Omental fat pad (tissue), 4 donors: ENCODE measurements around the gene HBB. TPM values are rescaled to one million over a fixed set of nuclear protein-coding genes. Genes with fewer than 3 reads are reported as not detected.

Source experiments
- ATAC-seq: fragments of 150-250 bp; one replicate; pipeline ENCODE4 v1.9.1; 2016; ENCODE audit warnings: mild to moderate bottlenecking, moderate library complexity; ENCODE audit not compliant: low FRiP score
- DNase-seq: peaks from one replicate; pipeline ENCODE4 v3.0.0-alpha.2; 2019; ENCODE audit warnings: low spot score
- CTCF ChIP-seq, 3 donors: fragments of 450-650 bp; IDR thresholded peaks; one replicate each; pipeline ENCODE4 v1.5.1; 2016 to 2017; ENCODE audit warnings: antibody characterized with exemption in 3 of 3, mild to moderate bottlenecking in 3 of 3, moderate library complexity in 2 of 3
- total RNA-seq, 4 donors: library from RNA; depleted of rRNA; stranded (reverse); fragments of >200 nt; gene quantifications; one replicate each; pipeline ENCODE4 v1.1.0, GENCODE V29; 2016

The HBB gene
- total RNA-seq, 4 donors from 2014 or later: 160 to 1,928 (median 219) TPM

- no peak for ATAC-seq
- TF ChIP-seq CTCF (IDR thresholded peaks at IDR 0.05): no peak
- DNase-seq: no peak
Measured at GRCh38 chr11:5232176-5232575, 5.3 kb upstream of the HBB start.

GRCh38 chr11:5231111-5231510, 4.2 kb upstream of the HBB start:
- no peak for ATAC-seq
- no peak for TF ChIP-seq CTCF (IDR thresholded peaks at IDR 0.05)
- DNase-seq: no peak

- TF ChIP-seq CTCF (IDR thresholded peaks at IDR 0.05): no peak
- DNase-seq (no peak), ATAC-seq (no peak)
Measured at GRCh38 chr11:5230266-5230665, 3.4 kb upstream of the HBB start.

GRCh38 chr11:5229796-5230195, 2.9 kb upstream of the HBB start:
- ATAC-seq: no peak
- DNase-seq: no peak
- no peak for TF ChIP-seq CTCF (IDR thresholded peaks at IDR 0.05)

GRCh38 chr11:5229356-5229755, 2.5 kb upstream of the HBB start:
- no peak for TF ChIP-seq CTCF (IDR thresholded peaks at IDR 0.05)
- DNase-seq: no peak
- ATAC-seq: no peak

- no peak for ATAC-seq
- no peak for TF ChIP-seq CTCF (IDR thresholded peaks at IDR 0.05)
- DNase-seq: no peak
Measured at GRCh38 chr11:5228124-5228523, 1.3 kb upstream of the HBB start.

- no peak for DNase-seq
- no peak for TF ChIP-seq CTCF (IDR thresholded peaks at IDR 0.05)
- ATAC-seq: no peak
Measured at GRCh38 chr11:5227681-5228080, 810 bp upstream of the HBB start.
